ENCODE measurements around the gene AMBRA1.

AMBRA1 gene

DNA sequence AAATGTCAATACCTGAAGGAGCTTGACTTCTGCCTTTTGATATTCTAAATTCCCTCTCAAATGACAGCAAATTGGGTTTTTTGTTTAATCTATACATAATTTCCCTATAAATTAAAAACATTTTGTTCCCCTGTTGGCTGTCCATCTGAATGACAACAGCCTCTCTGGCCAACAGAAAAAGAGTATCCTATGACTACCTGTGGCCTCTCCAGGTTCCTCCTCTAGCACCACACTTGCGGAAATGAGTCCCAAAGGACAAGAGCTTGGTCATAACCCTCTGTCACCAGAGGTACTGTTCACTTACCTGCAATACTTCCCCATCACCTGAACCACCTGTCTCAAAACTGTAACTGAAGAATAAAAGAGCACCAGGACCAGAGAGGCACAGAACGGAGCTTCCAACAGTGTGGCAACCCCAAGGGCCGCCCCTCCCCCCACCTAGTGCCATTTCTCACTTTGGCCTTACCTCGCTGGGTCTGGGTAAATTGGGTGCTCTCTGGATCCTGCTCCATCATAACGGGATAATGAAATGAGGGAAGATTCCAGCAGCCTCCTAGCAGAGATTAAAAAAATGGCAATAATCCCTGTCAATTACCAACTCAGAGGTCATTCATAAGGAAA, 81.5 kb downstream of the AMBRA1 start:
- no peak for DNase-seq (ENCODE audit: extremely low read depth, low read depth)
- TF ChIP-seq, protein P1, sequence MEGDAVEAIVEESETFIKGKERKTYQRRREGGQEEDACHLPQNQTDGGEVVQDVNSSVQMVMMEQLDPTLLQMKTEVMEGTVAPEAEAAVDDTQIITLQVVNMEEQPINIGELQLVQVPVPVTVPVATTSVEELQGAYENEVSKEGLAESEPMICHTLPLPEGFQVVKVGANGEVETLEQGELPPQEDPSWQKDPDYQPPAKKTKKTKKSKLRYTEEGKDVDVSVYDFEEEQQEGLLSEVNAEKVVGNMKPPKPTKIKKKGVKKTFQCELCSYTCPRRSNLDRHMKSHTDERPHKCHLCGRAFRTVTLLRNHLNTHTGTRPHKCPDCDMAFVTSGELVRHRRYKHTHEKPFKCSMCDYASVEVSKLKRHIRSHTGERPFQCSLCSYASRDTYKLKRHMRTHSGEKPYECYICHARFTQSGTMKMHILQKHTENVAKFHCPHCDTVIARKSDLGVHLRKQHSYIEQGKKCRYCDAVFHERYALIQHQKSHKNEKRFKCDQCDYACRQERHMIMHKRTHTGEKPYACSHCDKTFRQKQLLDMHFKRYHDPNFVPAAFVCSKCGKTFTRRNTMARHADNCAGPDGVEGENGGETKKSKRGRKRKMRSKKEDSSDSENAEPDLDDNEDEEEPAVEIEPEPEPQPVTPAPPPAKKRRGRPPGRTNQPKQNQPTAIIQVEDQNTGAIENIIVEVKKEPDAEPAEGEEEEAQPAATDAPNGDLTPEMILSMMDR (IDR thresholded peaks at IDR 0.05; ENCODE audit: low read depth, low read length): no peak

DNA sequence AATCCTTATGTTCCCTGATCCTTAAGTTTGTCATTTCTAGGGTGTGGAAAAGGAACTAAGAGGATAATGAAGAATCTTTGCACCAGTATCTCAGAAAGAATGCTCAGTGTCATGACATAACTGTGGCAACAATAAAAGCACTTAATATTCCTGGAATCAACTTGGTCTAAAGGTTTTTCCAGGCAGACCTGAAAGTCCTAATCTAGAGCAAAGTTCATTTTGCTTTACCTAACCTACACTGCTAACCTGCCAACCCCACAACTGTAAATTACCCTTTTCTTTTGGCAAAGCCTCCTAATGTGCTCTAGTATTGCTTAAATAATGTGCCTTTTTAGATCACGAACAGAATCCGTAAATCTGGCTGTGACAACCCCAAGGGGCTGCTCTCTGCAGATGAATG, 82.5 kb downstream of the AMBRA1 start:
- DNase-seq (ENCODE audit: extremely low read depth, low read depth): no peak
- TF ChIP-seq, protein P1 (IDR thresholded peaks at IDR 0.05; ENCODE audit: low read depth, low read length): no peak

- no peak for DNase-seq (ENCODE audit: extremely low read depth, low read depth)
- TF ChIP-seq, protein P1 (IDR thresholded peaks at IDR 0.05; ENCODE audit: low read depth, low read length): no peak
These were observed 85.5 kb downstream of the AMBRA1 start for GRCh38 chr11:46508360-46508759.

DNA sequence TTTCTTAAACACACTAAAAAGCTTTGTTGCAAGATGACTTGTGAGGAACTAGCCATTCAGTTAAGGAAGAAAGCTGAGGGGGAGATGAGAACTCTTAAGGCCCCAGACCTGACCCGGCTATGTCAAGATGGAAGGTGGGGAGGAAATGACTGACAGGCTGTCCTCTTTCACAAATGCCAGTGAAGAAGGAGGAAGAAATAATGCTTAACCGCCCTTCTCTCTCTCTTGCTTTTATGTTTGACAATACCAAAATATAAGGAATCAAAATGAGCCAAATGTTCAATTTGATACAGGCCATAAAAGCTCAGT, 87.4 kb downstream of the AMBRA1 start:
- TF ChIP-seq, protein P1 (IDR thresholded peaks at IDR 0.05; ENCODE audit: low read depth, low read length): no peak
- no peak for DNase-seq (ENCODE audit: extremely low read depth, low read depth)

DNA sequence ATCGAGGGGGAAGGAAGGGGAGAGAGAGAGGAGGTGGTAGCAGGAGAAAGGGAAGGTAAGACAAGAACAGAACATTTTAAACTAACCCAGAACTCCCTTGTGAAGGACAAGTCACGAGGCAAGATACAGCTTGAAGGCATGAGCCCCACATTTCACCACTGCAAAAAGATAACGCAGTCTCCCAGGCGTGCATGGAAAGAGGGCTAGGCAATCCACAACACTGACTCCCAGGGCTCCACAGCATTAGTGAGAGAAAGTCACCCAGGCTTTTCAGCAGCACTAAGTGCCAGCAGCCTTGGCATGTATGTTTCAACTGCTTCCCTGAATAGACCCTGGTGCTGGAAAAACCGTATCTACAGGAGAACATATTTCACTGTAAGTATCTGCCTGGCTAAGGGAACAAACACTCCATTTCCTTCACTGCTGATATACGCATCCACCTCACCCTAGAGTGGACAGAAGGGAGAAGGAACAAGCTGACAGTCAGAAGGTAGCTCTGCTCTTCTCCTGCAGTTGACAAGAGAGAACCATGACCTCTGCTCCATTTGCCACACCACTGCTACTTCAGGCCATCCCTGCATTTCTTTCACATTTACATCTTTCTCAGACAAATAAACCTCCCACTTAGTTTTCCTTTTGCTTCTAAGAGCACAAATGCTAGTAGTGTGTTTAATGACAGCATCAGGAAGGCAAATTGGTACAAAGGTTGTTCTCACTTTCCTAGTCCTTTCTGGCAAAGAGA, 87.9 kb downstream of the AMBRA1 start:
- TF ChIP-seq, protein P1 (IDR thresholded peaks at IDR 0.05; ENCODE audit: low read depth, low read length): no peak
- no peak for DNase-seq (ENCODE audit: extremely low read depth, low read depth)

DNA sequence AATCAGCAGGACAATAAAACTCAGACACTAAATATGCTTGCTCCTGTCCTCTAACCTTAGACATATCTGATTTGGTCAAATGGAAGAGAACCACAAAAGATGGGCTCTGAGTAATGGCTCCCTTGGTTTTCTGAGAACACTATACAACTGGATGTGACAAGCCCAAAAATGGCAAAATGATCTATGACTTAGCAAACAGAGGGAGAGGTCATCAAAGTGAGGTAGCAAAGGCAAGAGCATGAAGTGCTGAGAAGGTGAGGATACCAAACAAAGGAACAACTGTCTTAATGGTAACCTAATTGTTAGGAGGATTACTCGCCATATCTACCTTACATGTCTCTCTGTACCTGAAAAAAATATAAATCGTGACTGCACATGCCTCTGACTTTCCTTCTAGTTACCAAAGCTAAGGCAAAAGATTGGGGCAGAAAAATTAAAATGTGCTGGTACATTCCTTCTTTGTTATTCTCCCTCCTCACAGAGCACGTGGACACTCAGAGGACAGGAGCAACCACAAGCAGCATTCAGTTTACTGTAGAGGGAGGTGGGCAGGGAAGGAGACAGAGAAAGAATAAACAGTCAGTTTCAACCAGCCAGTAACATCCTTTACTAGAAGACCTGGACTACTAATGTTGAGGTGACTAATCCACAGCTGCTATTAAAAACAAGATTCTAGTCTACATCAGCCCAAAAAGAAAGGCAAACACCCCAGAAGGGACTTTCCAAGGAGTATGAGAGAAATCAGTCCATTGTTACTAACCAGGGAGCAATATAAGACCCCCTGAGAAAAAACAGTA, 88.8 kb downstream of the AMBRA1 start:
- no peak for DNase-seq (ENCODE audit: extremely low read depth, low read depth)

More for the DNA sequence above, 88.8 kb downstream of the AMBRA1 start:
- TF ChIP-seq, protein P1 (IDR thresholded peaks at IDR 0.05; ENCODE audit: low read depth, low read length): no peak

Data from AG09319 (cell line).